Amniotic epithelial cell (primary cell): ENCODE results near the gene POLR3GL.

Source experiments
- DNase-seq: peaks from one replicate; pipeline ENCODE4 v3.0.0-alpha.2; 2010; ENCODE audit warnings: low read depth

Gene POLR3GL

GRCh38 chr1:145949219-145949618 lies 15.3 kb upstream of the POLR3GL start:
- DNase-seq: no peak

GRCh38 chr1:145951526-145951925 lies 13.0 kb upstream of the POLR3GL start:
- DNase-seq: no peak

GRCh38 chr1:145952903-145953302 lies 11.6 kb upstream of the POLR3GL start:
- DNase-seq: no peak

- DNase-seq: peak; percentile 76
Observed at GRCh38 chr1:145953861-145954260, 10.6 kb upstream of the POLR3GL start.

DNA sequence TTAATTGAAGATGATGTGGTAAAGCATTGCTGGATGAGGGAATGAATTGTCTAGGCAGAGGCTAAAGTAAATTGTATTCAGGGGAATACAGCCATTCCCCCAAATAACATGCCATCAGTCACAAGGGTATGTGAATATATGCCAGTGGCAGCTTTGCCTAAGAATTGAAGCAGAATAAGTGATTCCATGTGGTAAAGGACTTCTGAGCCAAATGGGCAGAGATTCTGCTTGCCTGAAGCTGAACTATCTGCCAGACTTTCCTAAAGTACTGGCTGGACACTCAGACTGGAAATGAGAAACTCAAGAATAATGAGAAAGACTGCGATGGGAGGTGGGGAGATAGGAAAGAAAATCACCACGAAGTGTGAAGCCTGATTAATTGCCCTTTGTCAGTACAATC lies 9.1 kb upstream of the POLR3GL start:
- no peak for DNase-seq

GRCh38 chr1:145956361-145956760 lies 8.1 kb upstream of the POLR3GL start:
- no peak for DNase-seq

- DNase-seq: peak; percentile 40
Observed at GRCh38 chr1:145956781-145957442, 7.6 kb upstream of the POLR3GL start.

DNA sequence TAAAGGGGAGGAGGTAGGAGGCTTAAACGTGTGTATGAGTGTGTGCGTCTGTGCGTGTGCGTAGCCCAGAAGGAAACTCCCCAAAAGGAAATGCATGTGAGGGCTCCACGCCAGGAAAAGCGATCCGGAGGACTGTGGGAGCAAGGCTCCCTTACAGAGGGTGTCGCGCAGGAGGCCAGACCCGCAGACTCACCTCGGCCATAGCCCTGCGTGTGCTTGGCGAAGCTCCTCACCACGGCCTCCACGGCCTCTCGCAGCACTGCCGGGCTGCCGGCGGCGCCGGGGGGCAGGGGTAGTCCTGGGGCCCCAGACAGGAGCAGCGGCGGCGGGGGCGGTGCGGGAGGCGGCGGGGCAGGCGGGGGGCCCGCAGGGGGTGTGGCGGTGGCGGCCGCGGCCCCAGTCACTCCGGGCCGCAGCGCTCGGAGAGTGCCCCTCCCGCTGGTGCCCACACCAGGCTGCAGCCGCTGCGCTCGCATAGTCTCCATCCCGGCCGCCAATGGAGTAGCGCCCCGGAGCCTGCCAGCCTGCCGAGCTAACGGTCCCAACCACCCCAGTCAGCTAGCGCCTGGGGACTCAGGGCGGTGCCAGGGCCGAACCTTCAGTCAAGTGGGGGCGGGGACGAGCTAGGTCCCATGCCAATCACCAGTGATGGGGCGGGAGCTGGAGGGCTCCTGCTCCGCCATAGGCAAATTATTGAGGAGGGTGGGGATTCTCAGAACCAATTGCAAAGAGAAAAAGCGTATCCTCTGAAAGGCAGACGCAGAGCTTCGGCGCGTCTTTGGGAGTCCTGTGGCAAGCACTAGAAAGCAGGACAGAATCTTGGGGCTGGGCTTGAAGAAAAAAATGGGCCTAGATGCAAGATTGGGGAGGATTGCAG lies 6.8 kb upstream of the POLR3GL start, which contains the start of gene LIX1L:
Gene LIX1L, minus strand, starts transcription at position 575 of the 877 bp plus-strand sequence. Its CDS starts 90 bp downstream, at position 485.
- peak; percentile 95 for DNase-seq

GRCh38 chr1:145958734-145959133 lies 5.8 kb upstream of the POLR3GL start:
- no peak for DNase-seq

- no peak for DNase-seq
Observed at GRCh38 chr1:145959333-145959732, 5.2 kb upstream of the POLR3GL start.

DNA sequence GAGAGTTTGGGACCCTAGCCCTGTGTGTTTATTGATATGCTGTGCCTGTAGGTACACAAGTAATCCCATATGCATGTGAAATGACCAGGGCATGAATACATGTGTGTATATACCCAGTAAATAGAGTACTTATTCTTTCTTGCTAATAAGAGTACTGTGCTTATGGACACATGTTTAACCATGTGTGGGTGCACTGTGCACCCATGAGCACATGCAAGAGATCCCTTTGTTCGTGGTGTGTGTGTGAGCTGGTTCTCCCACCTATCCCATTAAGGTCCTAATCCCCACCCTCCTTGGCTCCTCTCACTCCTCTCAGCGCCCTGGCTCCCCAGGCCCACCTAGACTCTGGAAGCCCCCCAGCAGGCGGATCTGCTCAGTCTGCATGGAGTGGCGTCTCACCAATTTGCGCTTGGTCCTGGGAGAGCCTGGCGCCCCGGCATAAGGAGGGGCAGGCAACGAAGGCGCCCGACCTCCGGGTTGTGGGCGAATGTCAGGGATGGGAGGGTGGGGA lies 4.5 kb upstream of the POLR3GL start:
- DNase-seq: no peak

DNA sequence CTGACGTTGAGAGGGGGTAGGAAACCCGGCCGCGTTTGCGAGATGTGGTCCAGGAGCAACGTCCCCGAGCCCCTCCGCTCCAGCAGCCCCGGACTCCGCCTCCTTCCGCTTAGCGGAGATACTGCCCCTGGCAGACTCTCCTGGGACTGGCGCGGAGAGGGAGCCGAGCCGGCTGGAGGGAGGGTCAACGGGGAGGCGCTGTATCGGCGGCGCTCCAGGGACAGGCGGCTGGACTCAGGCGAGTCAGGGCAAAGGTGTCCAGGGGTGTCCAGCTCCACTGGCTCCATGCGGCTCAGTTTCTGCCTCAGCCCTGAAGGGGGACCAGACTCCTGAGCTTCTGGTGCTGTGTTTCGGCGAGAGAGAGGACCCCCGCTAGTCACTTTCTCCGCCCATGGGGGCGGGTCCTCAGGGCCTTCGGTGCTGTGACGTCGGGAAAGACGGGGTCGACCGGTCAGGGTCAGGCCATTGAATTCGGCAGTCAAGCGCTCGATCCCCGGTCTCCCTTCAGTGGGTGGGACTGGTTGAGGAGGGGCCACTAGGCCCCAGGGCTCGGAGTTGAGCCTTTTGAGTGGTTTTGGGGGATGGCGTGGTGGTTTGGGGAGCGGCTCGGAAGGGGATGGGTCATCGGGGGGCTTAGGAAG lies 3.9 kb upstream of the POLR3GL start:
- peak; percentile 50 for DNase-seq

DNA sequence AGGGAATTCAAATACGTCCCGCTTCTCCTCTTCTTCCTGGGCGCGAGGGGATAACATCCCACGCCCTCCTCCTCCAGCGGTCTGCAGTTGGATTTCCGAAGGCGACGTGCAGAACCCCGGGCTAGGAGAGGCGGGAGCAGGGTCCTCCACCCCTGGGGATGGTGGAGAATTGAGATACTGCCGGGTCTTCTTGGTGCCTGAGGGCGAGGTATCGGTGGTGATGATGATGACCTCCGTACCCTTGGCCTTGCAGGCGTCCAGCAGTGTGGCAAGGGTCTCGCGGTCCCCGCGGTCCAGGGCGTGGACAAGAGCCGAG lies 3.4 kb upstream of the POLR3GL start:
- no peak for DNase-seq

DNA sequence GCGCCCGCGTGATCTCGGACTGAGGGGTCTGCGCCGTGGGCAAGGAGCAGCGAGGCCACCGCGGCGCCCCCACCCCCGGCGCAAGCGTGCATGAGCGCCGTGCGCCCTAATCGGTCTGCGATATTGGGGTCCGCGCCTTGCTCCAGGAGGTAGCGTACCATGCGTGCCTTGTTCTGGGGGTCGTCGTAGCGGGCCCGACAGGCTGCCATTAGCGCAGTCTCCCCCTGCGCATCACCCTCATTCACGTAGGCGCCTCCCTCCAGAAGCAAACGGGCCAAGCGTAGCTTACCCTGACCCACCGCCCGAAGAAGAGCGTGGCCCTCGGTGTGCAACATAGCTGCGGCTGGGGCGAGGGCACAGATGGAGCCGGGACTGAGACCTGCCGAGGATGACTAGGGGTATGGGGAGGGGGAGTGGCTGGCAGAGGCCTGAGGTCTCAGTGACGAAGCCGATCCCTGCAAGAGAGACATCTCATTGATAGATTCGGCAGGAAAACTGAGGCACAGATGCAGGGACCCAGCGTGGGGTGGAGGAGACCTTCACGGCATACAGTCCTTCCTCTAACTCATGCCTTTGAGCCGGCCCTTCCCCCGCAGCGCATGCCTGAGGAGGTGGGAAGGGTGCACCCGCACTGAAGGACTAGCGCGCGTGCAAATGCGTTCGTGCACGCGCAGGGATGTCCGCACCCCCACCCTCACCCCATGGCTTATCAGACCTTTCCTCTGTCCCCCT lies 2.9 kb upstream of the POLR3GL start:
- DNase-seq: no peak

- no peak for DNase-seq
Observed at GRCh38 chr1:145962157-145963102, 2.1 kb upstream of the POLR3GL start.

DNA sequence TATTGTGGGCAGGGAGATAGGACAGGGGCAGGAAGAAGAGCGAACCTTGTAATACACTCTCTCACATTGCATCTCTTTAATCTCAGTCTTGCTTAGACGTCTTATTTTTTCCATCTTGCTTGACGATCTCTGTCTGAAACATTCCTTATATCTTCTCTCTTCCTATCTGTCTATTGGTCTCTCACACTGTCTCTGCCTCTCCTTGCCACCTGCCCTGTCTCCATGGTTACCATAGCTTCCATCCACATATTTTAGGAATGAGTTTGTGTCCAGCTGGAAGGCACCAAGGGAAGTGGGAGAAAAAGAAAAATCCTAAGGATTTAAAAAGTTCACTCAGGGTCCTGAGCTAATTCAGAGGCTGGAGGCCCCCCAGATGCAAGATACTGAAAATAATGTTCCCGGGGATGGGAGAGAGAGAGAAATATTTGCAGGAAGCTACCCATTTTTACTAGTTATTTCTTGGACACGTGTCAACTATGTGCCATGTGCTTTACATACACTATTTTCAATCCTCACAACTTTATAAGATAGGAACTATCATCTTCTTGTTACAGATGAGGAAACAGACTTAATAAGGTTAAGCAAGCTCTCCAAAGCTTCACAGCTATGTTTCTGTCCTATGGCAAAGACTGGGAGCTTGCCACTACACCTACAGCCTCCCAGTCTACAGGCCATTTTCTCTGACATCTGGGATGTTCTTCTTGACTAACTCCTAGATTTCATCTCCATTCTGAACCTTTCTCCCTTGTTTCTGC lies 1.0 kb upstream of the POLR3GL start:
- DNase-seq: peak; percentile 77

DNA sequence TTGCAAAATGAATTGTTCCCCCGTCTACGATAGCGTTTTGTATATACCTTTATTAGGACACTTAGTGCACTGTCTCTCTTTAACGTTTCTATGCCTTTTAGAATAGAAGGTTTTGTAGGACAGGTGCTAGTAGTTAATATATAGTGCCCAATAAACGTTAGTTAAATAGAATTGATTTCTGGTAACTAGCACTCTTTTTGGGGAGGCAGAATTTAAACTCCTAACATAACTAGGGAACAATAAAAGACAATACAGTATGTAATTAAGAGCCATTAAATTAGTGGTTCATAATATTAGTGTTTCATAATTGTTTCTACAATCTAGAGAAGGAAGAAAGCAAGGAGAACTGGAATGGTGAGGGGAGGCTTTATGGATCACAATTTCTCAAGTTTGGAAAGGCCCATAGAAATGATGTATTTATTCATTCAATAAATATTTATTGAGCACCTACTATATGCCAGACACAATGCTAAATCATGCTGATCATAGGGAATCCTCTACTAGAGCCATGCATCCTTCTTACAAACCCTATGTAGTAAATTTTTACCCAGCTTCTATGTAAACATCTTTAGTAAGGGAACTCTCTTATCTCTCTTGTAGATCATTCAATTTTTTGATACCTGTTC lies 742 bp downstream of the POLR3GL start:
- no peak for DNase-seq

DNA sequence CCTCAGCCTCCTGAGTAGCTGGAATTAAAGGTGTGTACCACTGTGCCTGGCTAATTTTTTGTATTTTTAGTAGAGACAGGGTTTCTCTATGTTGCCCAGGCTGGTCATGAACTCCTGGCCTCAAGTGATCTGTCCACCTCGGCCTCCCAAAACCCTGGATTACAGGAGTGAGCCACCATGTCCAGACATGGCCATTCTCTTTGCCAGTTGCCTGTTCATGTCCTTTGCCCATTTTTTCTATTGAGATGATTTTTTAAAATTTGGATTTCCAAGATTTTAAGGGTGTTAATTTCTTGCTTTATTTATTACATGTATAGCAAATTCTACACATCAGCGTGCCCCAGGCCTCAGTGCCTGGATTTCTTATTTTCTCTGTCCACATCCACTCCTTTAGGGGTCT lies 2.8 kb downstream of the POLR3GL start:
- DNase-seq: no peak

- DNase-seq: peak; percentile 45
Observed at GRCh38 chr1:145972580-145972979, 8.1 kb downstream of the POLR3GL start.

GRCh38 chr1:145974721-145975120 lies 10.2 kb downstream of the POLR3GL start:
- no peak for DNase-seq
